OCI-LY3 (cell line): Measurements from ENCODE around the gene HEXD.

Source experiments
- CTCF ChIP-seq: fragments of 200-600, 300-600 bp; sonication (generic); IDR thresholded peaks from 2 replicates; pipeline ENCODE4 v1.5.1; 2014; ENCODE audit warnings: antibody characterized with exemption, low read length, low read depth
- EZH2phosphoT487 ChIP-seq: fragments of 200-600 bp; shearing (Covaris generic); IDR thresholded peaks from 2 replicates; pipeline ENCODE4 v1.6.1; 2018; ENCODE audit warnings: antibody characterized with exemption, mixed run types, low read depth

- no peak for TF ChIP-seq CTCF
- TF ChIP-seq EZH2phosphoT487, result no peak
These were observed 29.2 kb upstream of the HEXD start for GRCh38 chr17:82388922-82389283.
